Esophagus muscularis mucosa (tissue), 3 donors: ENCODE data around the gene SERPINB7.

Experiments
- POLR2A ChIP-seq: fragments of 450-650 bp; IDR thresholded peaks from one replicate; pipeline ENCODE4 v1.6.1; 2017; ENCODE audit warnings: antibody characterized with exemption, moderate library complexity, mild to moderate bottlenecking, low read depth
- POLR2AphosphoS5 ChIP-seq, 2 donors: sonication (generic); formaldehyde crosslinking; IDR thresholded peaks; one replicate each; pipeline ENCODE4 v1.6.1; 2017; ENCODE audit warnings: antibody characterized with exemption in 2 of 2
- TF ChIP-seq, protein P1 (sequence below), 3 experiments: fragments of 200-600 bp in 2 of 3; fragments of 450-650 bp in 1 of 3; sonication (generic) in 2 of 3; IDR thresholded peaks; one replicate each; pipeline ENCODE4 v1.5.1; 2017 to 2019; ENCODE audit warnings: antibody characterized with exemption in 3 of 3, mild to moderate bottlenecking in 2 of 3, moderate library complexity in 1 of 3

DNA sequence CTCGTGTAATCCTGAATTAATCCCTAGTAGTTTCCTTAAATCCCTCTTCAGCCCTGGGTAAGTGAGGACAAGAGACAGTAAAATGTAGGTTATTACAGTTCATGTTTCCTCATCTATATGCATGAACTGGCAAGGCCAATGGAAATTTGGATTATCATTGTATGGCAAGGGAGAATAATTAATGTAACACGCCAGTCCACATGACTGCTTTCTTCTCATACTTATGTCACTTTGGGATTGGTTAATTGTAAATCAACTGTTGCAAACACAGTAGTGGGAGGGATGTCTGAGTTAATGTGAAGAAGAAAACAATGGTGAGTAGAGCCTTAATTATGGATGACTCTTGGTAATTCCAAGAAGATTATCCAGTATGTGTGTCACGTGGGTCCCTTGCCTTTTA, 1.7 kb upstream of the SERPINB7 start:
- TF ChIP-seq, protein P1, sequence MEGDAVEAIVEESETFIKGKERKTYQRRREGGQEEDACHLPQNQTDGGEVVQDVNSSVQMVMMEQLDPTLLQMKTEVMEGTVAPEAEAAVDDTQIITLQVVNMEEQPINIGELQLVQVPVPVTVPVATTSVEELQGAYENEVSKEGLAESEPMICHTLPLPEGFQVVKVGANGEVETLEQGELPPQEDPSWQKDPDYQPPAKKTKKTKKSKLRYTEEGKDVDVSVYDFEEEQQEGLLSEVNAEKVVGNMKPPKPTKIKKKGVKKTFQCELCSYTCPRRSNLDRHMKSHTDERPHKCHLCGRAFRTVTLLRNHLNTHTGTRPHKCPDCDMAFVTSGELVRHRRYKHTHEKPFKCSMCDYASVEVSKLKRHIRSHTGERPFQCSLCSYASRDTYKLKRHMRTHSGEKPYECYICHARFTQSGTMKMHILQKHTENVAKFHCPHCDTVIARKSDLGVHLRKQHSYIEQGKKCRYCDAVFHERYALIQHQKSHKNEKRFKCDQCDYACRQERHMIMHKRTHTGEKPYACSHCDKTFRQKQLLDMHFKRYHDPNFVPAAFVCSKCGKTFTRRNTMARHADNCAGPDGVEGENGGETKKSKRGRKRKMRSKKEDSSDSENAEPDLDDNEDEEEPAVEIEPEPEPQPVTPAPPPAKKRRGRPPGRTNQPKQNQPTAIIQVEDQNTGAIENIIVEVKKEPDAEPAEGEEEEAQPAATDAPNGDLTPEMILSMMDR (IDR thresholded peaks at IDR 0.05), result no peak
- TF ChIP-seq POLR2AphosphoS5 (IDR thresholded peaks at IDR 0.05), result no peak
- no peak for TF ChIP-seq POLR2A
